ENCODE results near the gene XYLT1. TPM values are rescaled to one million over a fixed set of nuclear protein-coding genes. Genes with fewer than 3 reads are reported as not detected.
"Not testable (repeated sequence)": the region's sequence is repeated elsewhere in the genome, so short reads cannot be mapped to it uniquely, and the experiment has no call there.

Gene XYLT1, protein sequence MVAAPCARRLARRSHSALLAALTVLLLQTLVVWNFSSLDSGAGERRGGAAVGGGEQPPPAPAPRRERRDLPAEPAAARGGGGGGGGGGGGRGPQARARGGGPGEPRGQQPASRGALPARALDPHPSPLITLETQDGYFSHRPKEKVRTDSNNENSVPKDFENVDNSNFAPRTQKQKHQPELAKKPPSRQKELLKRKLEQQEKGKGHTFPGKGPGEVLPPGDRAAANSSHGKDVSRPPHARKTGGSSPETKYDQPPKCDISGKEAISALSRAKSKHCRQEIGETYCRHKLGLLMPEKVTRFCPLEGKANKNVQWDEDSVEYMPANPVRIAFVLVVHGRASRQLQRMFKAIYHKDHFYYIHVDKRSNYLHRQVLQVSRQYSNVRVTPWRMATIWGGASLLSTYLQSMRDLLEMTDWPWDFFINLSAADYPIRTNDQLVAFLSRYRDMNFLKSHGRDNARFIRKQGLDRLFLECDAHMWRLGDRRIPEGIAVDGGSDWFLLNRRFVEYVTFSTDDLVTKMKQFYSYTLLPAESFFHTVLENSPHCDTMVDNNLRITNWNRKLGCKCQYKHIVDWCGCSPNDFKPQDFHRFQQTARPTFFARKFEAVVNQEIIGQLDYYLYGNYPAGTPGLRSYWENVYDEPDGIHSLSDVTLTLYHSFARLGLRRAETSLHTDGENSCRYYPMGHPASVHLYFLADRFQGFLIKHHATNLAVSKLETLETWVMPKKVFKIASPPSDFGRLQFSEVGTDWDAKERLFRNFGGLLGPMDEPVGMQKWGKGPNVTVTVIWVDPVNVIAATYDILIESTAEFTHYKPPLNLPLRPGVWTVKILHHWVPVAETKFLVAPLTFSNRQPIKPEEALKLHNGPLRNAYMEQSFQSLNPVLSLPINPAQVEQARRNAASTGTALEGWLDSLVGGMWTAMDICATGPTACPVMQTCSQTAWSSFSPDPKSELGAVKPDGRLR
- 0.45 TPM for total RNA-seq

DNA sequence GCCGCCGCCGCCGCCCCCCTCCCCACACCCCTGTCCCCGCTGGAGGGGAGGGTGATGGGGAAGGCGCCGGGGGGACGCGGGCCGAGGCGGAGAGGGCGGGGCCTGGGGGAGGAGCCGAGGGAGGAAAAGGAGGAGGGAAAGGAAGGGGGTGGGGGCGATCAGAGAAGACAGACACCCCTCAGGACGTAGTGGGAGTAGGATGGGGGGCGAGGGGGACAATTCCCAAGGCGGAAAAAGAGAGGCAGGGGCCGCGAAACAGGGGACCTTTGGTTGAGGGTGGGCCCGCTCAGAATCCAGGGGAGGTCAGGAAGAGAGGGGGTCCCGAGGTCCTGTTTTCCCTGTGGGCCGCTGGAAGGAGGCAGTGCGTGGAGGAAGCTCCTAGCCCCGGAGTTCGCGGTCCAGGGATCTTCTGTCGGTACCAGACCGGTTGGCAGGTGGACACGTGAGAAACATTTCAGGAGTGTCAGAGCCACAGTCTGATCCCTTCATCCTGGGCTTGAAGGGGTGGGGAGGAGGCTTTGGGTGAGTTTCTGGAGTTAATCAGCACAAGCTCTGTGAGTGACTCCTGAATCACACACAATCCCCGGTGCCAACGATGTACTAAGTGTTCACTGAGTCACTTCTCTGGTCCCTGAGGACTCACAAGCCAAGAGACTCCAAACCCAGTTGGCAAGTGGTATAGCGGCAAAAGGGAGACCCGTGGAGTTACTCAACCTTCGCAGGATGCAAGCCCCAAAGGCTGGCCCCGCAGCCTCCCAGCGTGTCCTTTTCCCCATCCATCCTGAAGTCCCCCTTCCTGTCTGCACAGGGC lies at the start of gene XYLT1:
XYLT1 (minus strand) TSS at position 53 of the 811 bp plus-strand sequence. CDS start 164 bp downstream, outside the sequence.
- DNase-seq (ENCODE audit: low spot score) (no peak), ATAC-seq (peak; percentile 33)

DNA sequence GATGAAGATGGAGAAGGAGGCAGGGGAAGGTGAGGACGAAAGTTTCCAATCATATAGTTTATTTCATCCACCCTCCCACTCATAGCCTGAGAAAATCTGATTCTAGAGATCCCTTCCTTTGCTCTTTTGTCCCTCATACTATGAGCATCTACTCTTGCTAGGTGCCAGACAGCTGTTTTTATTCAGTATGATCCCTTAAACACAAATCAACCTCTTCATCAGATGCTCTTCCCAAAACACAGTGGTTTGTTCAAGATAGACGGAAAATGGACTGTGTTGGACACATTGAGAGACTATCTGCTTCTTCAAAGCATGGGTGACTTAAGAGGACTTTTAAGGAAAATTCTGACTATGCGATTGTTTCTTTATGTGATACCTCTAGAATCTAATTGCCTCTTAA lies 49.4 kb upstream of the XYLT1 start:
- DNase-seq (ENCODE audit: low spot score) (no peak), ATAC-seq (no peak)

DNA sequence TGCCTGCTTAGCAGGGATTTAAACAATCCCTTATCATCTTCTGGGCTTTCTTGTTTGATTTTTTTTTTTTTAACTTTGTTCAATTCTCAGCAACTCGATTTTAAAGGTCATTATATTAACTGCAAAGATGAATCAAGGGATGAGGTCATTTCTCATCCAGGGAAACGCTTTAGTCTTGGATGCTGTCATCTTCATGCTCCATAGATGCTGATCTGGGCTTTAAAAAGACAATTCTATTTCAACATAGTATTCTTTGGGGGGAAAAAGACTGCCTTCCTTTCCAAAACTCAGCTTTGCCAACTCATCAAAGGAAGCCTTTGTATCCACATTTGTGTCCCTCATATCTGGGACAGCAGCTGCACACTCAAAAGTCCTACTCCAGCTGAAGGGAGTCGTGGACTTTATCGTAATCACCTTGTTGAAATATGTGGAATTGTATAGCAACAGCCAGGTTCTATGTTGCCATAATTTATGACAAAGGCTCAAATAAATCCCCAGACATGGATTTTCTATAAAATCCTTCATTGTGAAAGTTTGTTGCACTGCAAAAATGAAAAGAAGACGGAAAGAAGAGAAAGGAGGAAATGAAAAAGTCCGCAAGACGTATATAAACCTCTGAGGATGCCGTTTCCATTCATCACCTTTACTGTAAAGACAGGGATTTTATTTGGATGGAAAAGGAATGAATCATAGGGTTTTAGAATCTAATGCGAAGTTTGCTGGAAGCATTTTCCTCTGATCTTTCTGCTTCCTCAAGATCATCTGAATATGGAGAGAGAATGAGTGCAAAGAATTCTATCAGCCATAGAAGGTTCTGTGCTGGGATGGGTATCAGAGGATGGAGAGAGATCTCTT lies 48.6 kb upstream of the XYLT1 start:
- ATAC-seq (no peak), DNase-seq (ENCODE audit: low spot score) (no peak)

DNA sequence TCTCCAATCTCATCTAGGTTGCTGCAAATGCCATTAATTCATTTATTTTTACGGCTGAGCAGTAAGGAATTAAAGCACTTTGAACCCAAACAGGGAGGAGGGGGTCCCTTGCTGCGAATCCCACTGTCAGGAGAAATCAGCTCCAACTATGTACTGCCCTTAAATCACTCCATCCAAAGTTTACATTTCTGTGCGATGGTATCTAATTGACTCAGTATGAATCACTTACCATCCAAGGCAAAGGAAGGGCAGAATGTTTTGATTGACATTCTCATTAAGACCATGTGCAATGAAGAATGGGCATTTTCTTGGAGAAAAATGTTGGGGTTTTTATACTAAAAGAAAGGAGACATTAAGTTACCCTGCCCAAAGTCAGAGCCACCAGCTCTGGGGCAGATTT lies 47.7 kb upstream of the XYLT1 start:
- no peak for DNase-seq (ENCODE audit: low spot score)
- ATAC-seq: no peak

DNA sequence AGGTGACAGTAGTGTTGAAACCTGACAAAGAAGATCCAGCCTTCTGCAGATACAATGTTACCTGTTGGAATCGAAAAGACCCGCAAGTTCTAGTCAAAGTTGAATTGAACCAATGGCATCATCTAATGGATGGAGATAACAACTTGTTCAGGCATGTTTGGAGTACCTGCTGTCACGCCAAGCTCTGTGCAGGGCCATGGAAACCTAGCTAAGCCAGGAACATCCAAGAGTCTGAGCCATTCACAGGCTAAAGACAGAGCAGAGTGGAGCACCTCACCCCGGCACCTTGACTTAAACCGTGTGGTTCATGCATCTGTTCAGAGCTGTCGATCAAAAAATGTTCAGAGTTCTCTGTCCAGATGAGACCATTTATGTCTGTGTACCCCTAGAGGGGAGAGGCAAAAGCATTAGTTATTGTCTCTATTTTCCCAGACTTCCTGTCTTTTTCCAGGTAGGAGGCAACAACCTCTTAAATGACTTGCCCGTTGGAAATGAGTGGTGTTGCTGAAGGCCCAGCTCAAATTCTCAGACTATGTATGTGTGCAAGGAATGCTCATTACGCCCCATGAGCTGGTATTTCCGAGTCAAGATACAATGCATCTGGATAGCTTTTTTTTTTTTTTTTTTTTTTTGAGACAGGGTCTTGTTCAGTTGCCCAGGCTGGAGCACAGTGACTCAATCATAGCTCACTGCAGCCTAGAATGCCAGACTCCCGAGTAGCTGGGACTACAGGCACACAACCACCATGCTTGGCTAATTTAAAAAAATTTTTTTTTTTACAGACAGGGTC lies 44.9 kb upstream of the XYLT1 start:
- DNase-seq (ENCODE audit: low spot score): no peak
- no peak for ATAC-seq

DNA sequence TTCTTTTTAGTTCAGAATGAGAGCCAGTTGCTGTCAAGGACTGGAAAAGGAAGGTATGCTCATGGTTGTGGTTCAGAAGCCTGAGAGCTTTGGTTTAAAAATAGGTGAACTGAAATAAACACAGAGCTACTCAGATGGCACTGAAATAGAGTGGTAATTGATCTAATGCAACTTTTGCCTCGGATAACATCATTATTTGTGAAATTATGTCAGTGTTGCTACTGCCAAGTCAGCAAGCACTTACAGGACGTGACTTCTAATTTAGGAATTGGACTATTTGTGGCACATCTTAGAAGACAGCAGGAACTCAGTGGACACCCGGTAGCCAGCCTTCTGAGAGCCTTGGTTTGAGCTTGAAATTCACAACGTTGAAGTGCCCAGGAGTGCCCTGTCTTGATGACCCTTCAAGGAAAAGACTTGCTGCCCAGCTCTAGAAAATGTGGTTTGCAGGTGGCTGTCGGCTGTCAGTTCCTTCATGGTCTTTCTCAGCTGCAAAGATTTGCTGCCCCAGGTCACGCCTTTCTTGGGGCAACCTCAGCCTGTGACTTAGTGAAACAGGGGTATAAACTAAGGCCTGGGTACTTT lies 42.0 kb upstream of the XYLT1 start:
- ATAC-seq: no peak

DNA sequence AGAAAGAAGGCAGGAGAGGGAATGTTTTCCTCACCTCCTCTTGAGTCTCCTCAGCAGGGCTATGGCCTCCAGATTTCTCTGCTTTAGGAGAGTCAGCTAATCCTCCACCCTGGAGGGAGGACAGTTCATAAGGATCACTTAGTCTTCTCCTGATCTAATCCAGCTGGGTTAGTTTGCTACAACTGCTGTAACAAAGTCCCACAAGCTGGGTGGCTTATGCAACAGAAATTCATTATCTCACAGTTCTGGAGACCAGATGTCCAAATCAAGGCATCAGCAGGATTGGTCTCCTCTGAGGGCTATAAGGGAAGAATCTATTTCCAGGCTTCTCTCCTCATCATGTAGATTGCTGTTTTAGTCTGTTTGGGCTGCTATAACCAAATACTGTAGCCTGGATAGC lies 40.6 kb upstream of the XYLT1 start:
- no peak for ATAC-seq
- DNase-seq (ENCODE audit: low spot score): no peak

More for the DNA sequence above, 42.0 kb upstream of the XYLT1 start:
- no peak for DNase-seq (ENCODE audit: low spot score)

DNA sequence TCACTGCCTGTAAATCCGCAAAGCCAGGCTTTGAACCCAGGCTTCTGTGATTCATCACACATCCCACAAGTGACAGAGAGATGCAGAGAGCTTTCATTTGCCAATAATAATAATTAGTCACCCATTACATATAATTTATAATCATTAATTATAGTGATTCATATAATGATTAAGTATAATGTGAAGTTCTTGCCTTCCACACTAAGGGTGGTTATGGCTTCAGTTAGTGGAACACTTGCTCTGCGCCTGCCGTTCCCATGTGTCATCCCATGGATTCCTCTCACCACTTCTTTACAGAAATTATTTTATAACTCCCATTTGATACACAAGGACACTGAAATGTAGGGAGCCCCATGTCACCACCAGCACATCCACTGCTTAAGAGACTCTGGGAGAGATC lies 39.8 kb upstream of the XYLT1 start:
- DNase-seq (ENCODE audit: low spot score): no peak
- no peak for ATAC-seq

DNA sequence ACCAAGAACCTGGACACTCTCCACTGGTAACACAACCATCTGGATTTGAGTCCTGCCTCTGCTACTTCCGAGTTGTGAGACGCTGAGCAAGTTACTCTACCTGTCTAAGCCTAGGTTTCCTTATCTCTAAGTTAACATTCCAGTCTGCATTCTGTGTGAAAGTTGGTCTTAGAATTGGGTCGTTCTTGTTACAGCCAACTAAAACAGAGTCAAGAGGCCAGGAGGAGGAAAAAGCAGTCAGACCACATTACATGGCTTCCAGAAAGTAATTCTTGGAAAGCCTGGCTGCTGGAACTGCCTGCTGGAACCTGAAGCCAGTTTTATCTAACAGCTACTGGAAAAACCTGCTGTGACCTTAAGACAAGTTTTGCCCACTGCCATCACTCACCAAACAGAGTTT lies 38.4 kb upstream of the XYLT1 start:
- ATAC-seq: no peak
- no peak for DNase-seq (ENCODE audit: low spot score)

DNA sequence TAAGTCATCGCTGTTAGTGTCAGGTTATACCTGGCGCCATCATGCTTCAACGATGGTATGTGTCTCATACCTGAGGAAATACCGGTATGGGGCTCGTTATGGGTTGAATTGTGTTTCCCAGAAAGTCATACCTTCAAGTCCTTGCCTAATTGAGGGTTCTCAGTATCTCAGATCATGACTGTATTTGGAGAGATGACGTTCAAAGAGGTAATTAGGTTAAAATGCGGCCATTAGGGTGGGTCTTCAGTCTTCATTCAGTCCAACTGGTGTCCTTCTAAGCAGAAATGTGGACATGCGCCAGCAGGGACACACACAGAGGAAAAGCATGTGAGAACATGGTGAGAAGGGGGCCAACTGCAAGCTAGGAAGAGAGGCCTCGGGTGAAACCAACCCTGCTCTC lies 37.5 kb upstream of the XYLT1 start:
- ATAC-seq (no peak), DNase-seq (ENCODE audit: low spot score) (no peak)

DNA sequence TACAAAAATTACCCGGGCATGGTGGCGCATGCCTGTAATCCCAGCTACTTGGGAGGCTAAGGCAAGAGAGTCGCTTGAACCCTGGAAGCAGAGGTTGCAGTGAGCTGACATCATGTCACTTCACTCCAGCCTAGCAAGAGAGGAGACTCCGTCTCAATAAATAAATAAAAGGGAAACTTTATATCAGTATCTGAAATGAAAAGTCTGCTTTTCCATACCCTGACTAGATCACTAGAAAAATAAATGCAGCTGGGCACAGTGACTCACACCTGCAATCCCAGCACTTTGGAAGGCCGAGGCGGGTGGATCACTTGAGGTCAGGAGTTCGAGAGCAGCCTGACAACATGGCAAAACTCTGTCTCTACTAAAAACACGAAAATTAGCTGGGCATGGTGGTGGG lies 36.8 kb upstream of the XYLT1 start:
- not testable (repeated sequence) for ATAC-seq; DNase-seq (ENCODE audit: low spot score)

DNA sequence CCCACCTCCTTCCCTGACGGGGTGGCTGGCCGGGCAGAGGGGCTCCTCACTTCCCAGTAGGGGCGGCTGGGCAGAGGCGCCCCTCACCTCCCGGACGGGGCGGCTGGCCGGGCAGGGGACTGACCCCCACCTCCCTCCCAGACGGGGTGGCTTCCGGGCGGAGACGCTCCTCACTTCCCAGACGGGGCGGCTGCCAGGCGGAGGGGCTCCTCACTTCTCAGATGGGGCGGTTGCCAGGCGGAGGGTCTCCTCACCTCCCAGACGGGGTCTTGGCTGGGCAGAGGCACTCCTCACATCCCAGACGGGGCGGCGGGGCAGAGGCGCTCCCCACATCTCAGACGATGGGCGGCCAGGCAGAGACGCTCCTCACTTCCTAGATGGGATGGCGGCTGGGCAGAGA lies 35.1 kb upstream of the XYLT1 start:
- ATAC-seq: not testable (repeated sequence)

DNA sequence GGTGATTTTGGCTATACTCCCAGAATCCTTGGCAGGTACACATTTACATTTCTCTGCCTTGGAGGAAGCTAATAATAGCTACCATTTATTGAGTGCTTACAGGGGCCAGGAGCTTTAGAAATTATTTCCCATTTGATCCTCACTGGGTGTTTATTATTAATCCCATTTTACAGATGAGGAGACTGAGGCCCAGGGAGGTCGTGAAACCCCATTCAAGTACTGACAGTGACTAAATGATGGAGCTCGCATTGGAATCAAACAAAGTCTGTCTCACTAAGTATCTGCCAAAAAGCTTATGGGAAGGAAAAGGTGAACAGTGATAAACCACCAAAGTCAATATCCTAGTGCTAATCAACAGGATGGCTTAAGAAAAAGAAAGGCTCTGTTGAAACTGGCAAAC lies 33.3 kb upstream of the XYLT1 start:
- DNase-seq (ENCODE audit: low spot score): no peak
- ATAC-seq: no peak

More for the DNA sequence above, 35.1 kb upstream of the XYLT1 start:
- not testable (repeated sequence) for DNase-seq (ENCODE audit: low spot score)

DNA sequence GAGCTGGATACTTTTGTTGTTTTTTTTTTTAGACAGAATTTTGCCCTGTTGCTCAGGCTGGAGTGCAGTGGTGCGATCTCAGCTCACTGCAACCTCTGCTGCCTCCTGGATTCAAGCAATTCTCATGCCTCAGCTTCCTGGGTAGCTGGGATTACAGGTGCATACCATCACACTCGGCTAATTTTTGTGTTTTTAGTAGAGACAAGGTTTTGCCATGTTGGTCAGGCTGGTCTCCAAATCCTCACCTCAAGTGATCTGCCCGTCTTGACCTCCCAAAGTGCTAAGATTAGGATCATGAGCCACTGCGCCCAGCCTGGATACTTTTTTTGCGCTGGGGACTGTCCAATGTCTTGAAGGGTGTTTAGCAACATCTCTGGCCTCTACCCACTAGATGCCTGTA lies 32.6 kb upstream of the XYLT1 start:
- no peak for DNase-seq (ENCODE audit: low spot score)
- no peak for ATAC-seq

DNA sequence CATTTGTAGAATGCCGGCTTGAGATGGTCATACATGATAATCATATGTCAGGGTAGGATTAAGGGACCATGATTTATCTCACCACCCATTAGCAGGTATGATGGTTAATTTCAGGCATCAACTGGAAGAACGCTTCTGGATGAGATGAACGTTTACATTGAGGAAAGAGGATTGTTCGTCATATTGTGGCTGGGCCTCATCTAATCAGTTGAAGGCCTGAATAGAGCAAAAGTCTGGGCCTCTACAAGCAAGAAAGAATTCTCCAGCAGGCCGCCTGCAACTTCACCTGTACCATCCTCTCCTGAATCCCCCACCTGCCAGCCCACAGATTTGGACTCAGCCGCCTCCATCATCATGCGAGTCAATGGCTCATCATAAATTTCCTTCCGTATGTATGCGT lies 30.6 kb upstream of the XYLT1 start:
- no peak for DNase-seq (ENCODE audit: low spot score)
- no peak for ATAC-seq

DNA sequence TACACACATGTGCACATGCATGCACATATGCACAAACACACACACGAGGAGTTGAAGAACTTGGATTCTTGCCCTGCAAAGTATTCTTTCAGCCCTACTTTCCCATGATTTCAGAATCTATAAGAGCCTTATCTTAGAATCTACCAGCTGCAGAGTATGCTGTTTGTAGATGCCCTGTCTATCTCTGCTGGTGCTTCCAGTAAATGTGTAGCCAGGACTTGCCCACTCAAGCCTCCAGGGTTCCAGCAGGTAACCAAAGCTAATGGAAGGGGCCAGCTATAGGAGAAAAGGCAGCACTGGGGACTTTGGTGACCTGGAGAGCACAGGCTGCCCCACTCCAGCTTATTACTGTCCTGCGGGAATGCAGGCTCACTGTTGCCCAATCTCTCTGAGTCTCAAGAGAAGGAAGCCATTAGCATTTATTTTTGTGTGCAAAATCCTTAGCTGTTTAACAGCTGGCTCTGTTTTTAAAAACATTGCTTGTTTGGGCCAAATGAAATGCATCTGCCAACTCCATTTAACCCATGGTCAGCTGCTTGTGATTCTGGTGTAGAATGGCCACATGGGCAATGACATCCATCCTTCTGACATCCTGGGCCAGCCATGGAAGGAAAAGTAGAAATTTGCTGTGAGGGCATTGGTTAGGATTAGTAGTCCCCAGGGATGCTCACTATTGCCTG lies 28.6 kb upstream of the XYLT1 start:
- ATAC-seq (no peak), DNase-seq (ENCODE audit: low spot score) (no peak)

DNA sequence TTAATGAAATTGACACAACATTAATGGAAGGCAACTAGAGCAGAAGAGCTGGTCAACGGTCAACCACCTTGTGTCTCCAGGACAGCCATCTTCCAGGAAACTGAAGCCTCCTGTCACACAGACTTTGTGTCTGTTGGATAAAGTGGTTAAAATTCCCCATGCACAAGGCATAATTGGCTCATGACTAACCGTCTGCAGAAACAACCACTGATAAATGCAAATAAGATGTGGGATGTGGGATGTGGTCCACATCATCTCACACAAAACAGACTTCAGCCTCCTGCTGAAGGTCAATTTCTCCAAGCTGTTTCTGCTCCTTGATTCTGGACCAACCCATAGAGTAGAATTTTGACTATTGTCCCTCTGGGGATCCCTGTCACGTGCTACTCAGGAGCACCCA lies 26.9 kb upstream of the XYLT1 start:
- ATAC-seq (no peak), DNase-seq (ENCODE audit: low spot score) (no peak)

DNA sequence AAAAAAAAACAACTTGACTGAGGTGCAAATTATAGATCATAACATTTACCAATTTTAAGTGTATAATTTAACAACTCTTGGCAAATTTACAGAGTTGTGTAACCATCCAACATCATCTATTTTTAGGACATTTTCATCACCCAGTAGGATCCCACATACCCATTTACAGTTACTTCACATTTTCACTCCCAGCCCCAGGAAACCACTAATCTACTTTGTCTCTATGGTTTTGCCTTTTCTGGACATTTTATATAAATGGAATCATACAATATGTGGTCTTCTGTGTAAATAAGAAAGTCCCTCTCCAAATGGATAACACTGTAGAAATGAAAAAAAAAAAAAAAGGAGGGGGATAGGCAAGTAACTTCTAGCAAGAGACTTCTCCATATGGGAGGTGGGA lies 26.1 kb upstream of the XYLT1 start:
- no peak for DNase-seq (ENCODE audit: low spot score)
- ATAC-seq: no peak

Measured in left lobe of liver (tissue), 2 donors.